Measurements from ENCODE around the gene MEG3. TPM values are rescaled to one million over a fixed set of nuclear protein-coding genes. Genes with fewer than 3 reads are reported as not detected.

The MEG3 gene
- total RNA-seq, 1 experiment from 2014 or later: 62.4 TPM

- no peaks in the 10 kb centered on the region for H3K27me3 ChIP-seq (ENCODE audit: control insufficient read depth, insufficient read depth, low read length)
- DNase-seq (ENCODE audit: low read depth, low spot score) (no peak), ATAC-seq (no peak)
- TF ChIP-seq CTCF (IDR thresholded peaks at IDR 0.05) (no peak), TCF7L2 (IDR thresholded peaks at IDR 0.05; ENCODE audit: low read depth, low read length) (no peak), POLR2AphosphoS5 (IDR thresholded peaks at IDR 0.05; ENCODE audit: low read depth, low read length) (no peak), REST (IDR thresholded peaks at IDR 0.05; ENCODE audit: insufficient read depth in 1 of 2, low read depth in 2 of 2, low read length in 1 of 2) (no peak), SIN3A (IDR thresholded peaks at IDR 0.05; ENCODE audit: borderline replicate concordance, insufficient read depth, low read depth, low read length) (no peak)
- BruUV-seq (replicated peaks): no TSS peak
- no peaks in the 10 kb centered on the region for H3K4me1 ChIP-seq (ENCODE audit: control insufficient read depth, insufficient read depth, low read length)
- no peaks in the 10 kb centered on the region for H3K36me3 ChIP-seq (ENCODE audit: control insufficient read depth, insufficient read depth, low read length)
- H3K27ac ChIP-seq (ENCODE audit: low read length): no peak overlapping the region
- H3K4me3 ChIP-seq (ENCODE audit: low read depth in 2 of 2, low read length in 2 of 2): no peak overlapping the region
- CTCF ChIA-PET: no interaction called here
- intact Hi-C loops (cut with micrococcal nuclease; ENCODE audit: unreplicated experiment): no loop called here
- POLR2A ChIA-PET: no interaction called here
- in situ Hi-C loops (cut with HindIII; ENCODE audit: low pct_unique_long_range_greater_than_20kb, low sequenced_read_pairs): no loop called here
- H3K9me3 ChIP-seq (ENCODE audit: control insufficient read depth, insufficient read depth, low read depth, low read length): no peaks in the 10 kb centered on the region
Observed at GRCh38 chr14:100882026-100882967, 56.4 kb downstream of the MEG3 start.

GRCh38 chr14:100882991-100883788, 57.3 kb downstream of the MEG3 start:
- no TSS peak for BruUV-seq (replicated peaks)
- no peak overlapping the region for H3K4me3 ChIP-seq (ENCODE audit: low read depth in 2 of 2, low read length in 2 of 2)
- intact Hi-C loops (cut with micrococcal nuclease; ENCODE audit: unreplicated experiment): no loop called here
- DNase-seq (ENCODE audit: low read depth, low spot score): no peak
- no peaks in the 10 kb centered on the region for H3K36me3 ChIP-seq (ENCODE audit: control insufficient read depth, insufficient read depth, low read length)
- ChIA-PET CTCF (interaction anchor here (0.6 kb wide), 1 partner anchor 503 kb away, joined by 4 read pairs; no protein-coding TSS in a partner anchor), POLR2A (no interaction called here)
- no peaks in the 10 kb centered on the region; the same call in 1 of the 2 replicates for H3K4me1 ChIP-seq (ENCODE audit: control insufficient read depth, insufficient read depth, low read length)
- no peak for ATAC-seq
- H3K27ac ChIP-seq (ENCODE audit: low read length): no peak overlapping the region
- in situ Hi-C loops (cut with HindIII; ENCODE audit: low pct_unique_long_range_greater_than_20kb, low sequenced_read_pairs): no loop called here
- no peaks in the 10 kb centered on the region for H3K9me3 ChIP-seq (ENCODE audit: control insufficient read depth, insufficient read depth, low read depth, low read length)
- no peaks in the 10 kb centered on the region for H3K27me3 ChIP-seq (ENCODE audit: control insufficient read depth, insufficient read depth, low read length)
- TF ChIP-seq TCF7L2 (IDR thresholded peaks at IDR 0.05; ENCODE audit: low read depth, low read length) (no peak), SIN3A (IDR thresholded peaks at IDR 0.05; ENCODE audit: borderline replicate concordance, insufficient read depth, low read depth, low read length) (no peak), CTCF (IDR thresholded peaks at IDR 0.05) (no peak), POLR2AphosphoS5 (IDR thresholded peaks at IDR 0.05; ENCODE audit: low read depth, low read length) (no peak), REST (IDR thresholded peaks at IDR 0.05; ENCODE audit: insufficient read depth in 1 of 2, low read depth in 2 of 2, low read length in 1 of 2) (no peak)

Data from Panc1 (cell line).